GM18907 (cell line): ENCODE results near the gene EAF1.
"Not testable (repeated sequence)": the region's sequence is repeated elsewhere in the genome, so short reads cannot be mapped to it uniquely, and the experiment has no call there.

Source experiments
- ATAC-seq: cut with Tn5 transposase; IDR thresholded peaks from one replicate; pipeline ENCODE4 v1.9.1; 2021; ENCODE audit warnings: mild to moderate bottlenecking, moderate library complexity; ENCODE audit not compliant: unreplicated experiment

EAF1 gene

GRCh38 chr3:15404767-15405166 is 22.6 kb upstream of the EAF1 start:
- no peak for ATAC-seq

- peak; percentile 59 for ATAC-seq
Observed at GRCh38 chr3:15405448-15406050, 21.8 kb upstream of the EAF1 start.

- ATAC-seq: no peak
Observed at GRCh38 chr3:15409239-15409638, 18.2 kb upstream of the EAF1 start.

GRCh38 chr3:15409774-15410173 is 17.6 kb upstream of the EAF1 start:
- no peak for ATAC-seq

GRCh38 chr3:15410966-15411365 is 16.4 kb upstream of the EAF1 start:
- not testable (repeated sequence) for ATAC-seq

- no peak for ATAC-seq
Observed at GRCh38 chr3:15420871-15421270, 6.5 kb upstream of the EAF1 start.

- ATAC-seq: no peak
Observed at GRCh38 chr3:15426579-15427118, 749 bp upstream of the EAF1 start.

GRCh38 chr3:15427981-15428380 is 583 bp downstream of the EAF1 start:
- no peak for ATAC-seq

GRCh38 chr3:15428539-15428938 is 1.1 kb downstream of the EAF1 start:
- ATAC-seq: no peak

GRCh38 chr3:15429080-15429479 is 1.7 kb downstream of the EAF1 start:
- no peak for ATAC-seq

GRCh38 chr3:15430624-15431023 is 3.2 kb downstream of the EAF1 start:
- ATAC-seq: no peak

- no peak for ATAC-seq
Observed at GRCh38 chr3:15431256-15431837, 3.9 kb downstream of the EAF1 start.

GRCh38 chr3:15433531-15433930 is 6.1 kb downstream of the EAF1 start:
- no peak for ATAC-seq

GRCh38 chr3:15434756-15435155 is 7.4 kb downstream of the EAF1 start:
- no peak for ATAC-seq

- no peak for ATAC-seq
Observed at GRCh38 chr3:15436246-15436645, 8.8 kb downstream of the EAF1 start.

- no peak for ATAC-seq
Observed at GRCh38 chr3:15438983-15439382, 11.6 kb downstream of the EAF1 start.

GRCh38 chr3:15439476-15439875 is 12.1 kb downstream of the EAF1 start:
- ATAC-seq: no peak

GRCh38 chr3:15440891-15441290 is 13.5 kb downstream of the EAF1 start:
- ATAC-seq: no peak

- ATAC-seq: no peak
Observed at GRCh38 chr3:15443826-15444524, 16.6 kb downstream of the EAF1 start.

GRCh38 chr3:15449489-15450224 is 22.3 kb downstream of the EAF1 start:
- no peak for ATAC-seq

GRCh38 chr3:15450438-15451215 is 23.2 kb downstream of the EAF1 start:
- ATAC-seq: no peak
